MCF 10A (cell line): ENCODE data around the gene PAQR4. TPM values are rescaled to one million over a fixed set of nuclear protein-coding genes. Genes with fewer than 3 reads are reported as not detected.

Experiments used
- BruUV-seq: library from RNA; stranded (reverse); fragments of 400-500 nt; replicated peaks from 2 replicates; lab custom pipeline; 2021; lab: Mats Ljungman, UMichigan
- CTCF ChIA-PET: fragments of 300-600 bp; sonication (Branson Sonifier 250); formaldehyde crosslinking; extraction: SDS; loops from one replicate; lab custom pipeline; 2021; ENCODE audit warnings: antibody characterized with exemption, inconsistent platforms; lab: Yijun Ruan, JAX
- POLR2A ChIA-PET: fragments of 300-600, 350-650 bp; sonication (Branson Sonifier 250); formaldehyde crosslinking; extraction: SDS; loops from one replicate; lab custom pipeline; 2020; ENCODE audit warnings: antibody characterized with exemption, inconsistent platforms; lab: Yijun Ruan, JAX
- DNase-seq: peaks from one replicate; pipeline ENCODE4 v3.0.0-alpha.2; 2018; ENCODE audit not compliant: unreplicated experiment
- H3K27ac Mint-ChIP-seq: one replicate; pipeline ENCODE4 v1.8.0; 2022; ENCODE audit warnings: mild to moderate bottlenecking, low read depth, mixed read lengths; ENCODE audit not compliant: unreplicated experiment
- H3K27me3 Mint-ChIP-seq: one replicate; pipeline ENCODE4 v1.8.0; 2022; ENCODE audit warnings: mixed read lengths; ENCODE audit not compliant: insufficient read depth, unreplicated experiment
- H3K36me3 Mint-ChIP-seq: one replicate; pipeline ENCODE4 v1.8.0; 2022; ENCODE audit warnings: mild to moderate bottlenecking, moderate library complexity, mixed read lengths; ENCODE audit not compliant: insufficient read depth, unreplicated experiment
- H3K4me1 Mint-ChIP-seq: one replicate; pipeline ENCODE4 v1.8.0; 2022; ENCODE audit warnings: mixed read lengths; ENCODE audit not compliant: insufficient read depth, unreplicated experiment
- H3K4me3 Mint-ChIP-seq: one replicate; pipeline ENCODE4 v1.8.0; 2022; ENCODE audit warnings: mild to moderate bottlenecking, moderate library complexity, mixed read lengths; ENCODE audit not compliant: unreplicated experiment
- H3K9me3 Mint-ChIP-seq: one replicate; pipeline ENCODE4 v1.8.0; 2022; ENCODE audit warnings: mixed read lengths; ENCODE audit not compliant: unreplicated experiment
- intact Hi-C: fragments of 100-400 bp; cut with micrococcal nuclease; formaldehyde crosslinking; loops from 2 replicates; pipeline ENCODE4 v1.14.1; 2022
- total RNA-seq: library from RNA; stranded (reverse); gene quantifications from 2 replicates; pipeline ENCODE4 v1.2.3, GENCODE V29; 2022
- TF ChIP-seq, protein P1 (sequence below): fragments of 200-600 bp; IDR thresholded peaks from one replicate; pipeline ENCODE4 v1.8.0; 2022; ENCODE audit warnings: antibody characterized with exemption, mild to moderate bottlenecking; ENCODE audit not compliant: unreplicated experiment

PAQR4 gene
- total RNA-seq, 1 experiment from 2014 or later: 7.9 TPM

DNA sequence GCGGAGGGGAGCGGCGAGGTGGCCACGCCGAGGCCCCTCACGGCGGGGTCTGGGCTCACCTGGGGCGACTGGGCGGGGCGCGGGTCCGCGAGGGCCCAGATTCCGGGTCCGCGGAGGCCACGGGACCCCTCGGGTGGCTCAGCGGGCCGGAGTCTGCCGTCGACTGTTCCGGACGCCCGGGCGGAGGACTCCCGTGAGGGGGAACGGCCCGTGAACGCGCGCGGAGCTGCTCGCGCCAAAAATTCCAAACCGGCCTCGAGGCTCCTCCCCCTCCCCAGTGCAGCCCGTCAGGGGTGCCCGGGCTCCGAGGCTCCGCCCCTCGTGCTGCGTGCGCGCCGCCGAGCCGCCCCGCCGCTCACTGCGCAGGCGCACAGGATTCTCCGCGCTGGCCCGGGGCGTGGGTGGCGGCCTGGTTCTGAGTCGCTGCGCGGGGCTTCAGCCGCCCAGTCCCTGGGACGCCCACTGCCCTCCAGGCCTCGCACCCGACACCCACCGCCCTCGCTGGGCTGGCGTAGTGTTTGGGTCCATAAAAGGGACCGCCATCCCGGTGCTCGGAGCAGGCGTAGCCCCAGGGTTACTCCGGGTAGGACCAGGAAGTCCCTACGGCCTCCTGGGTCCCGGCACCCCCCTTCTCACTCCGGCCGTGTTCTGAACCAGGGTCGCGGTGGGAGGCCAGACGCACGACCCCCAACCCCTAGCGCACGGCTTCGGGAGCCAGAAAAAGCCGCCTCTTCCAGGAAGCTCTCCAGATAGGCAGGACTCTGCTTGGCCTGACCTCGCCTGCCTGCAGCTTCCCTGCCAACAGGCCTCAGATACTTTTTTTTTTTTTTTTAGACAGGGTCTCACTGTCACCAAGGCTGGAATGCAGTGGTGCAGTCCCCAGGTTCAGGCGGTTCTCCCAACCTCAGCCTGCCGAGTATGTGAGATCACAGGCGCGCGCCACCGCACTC, 11.4 kb downstream of the PAQR4 start, which contains the start of gene PKMYT1:
Gene PKMYT1 (minus strand): TSS at position 220 of the 950 bp plus-strand sequence. CDS start 789 bp downstream, outside the sequence.
- TF ChIP-seq, protein P1, sequence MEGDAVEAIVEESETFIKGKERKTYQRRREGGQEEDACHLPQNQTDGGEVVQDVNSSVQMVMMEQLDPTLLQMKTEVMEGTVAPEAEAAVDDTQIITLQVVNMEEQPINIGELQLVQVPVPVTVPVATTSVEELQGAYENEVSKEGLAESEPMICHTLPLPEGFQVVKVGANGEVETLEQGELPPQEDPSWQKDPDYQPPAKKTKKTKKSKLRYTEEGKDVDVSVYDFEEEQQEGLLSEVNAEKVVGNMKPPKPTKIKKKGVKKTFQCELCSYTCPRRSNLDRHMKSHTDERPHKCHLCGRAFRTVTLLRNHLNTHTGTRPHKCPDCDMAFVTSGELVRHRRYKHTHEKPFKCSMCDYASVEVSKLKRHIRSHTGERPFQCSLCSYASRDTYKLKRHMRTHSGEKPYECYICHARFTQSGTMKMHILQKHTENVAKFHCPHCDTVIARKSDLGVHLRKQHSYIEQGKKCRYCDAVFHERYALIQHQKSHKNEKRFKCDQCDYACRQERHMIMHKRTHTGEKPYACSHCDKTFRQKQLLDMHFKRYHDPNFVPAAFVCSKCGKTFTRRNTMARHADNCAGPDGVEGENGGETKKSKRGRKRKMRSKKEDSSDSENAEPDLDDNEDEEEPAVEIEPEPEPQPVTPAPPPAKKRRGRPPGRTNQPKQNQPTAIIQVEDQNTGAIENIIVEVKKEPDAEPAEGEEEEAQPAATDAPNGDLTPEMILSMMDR: no peak
- intact Hi-C loops: loop anchor here (1.0 to 5.0 kb wide), 2 partner anchors 11 to 53 kb away; partner anchors contain the start of gene PAQR4
- peak; percentile 87 for DNase-seq
- H3K27me3 Mint-ChIP-seq: no peaks in the 10 kb centered on the region
- ChIA-PET CTCF (interaction anchor here (0.6 to 1.1 kb wide), 6 partner anchors 42 to 60 kb away, joined by 3 to 5 read pairs (median 4); partner anchors contain the start of gene BICDL2), POLR2A (interaction anchor here (0.6 to 2.5 kb wide), 9 partner anchors 9 to 1153 kb away, joined by 3 to 19 read pairs (median 5); partner anchors contain the start of genes KREMEN2, PAQR4 and TNFRSF12A)
- H3K36me3 Mint-ChIP-seq: peaks cover 5% of the 10 kb centered on the region
- H3K9me3 Mint-ChIP-seq: no peaks in the 10 kb centered on the region
- peak within 1 kb of the TSS; percentile 73 for H3K4me3 Mint-ChIP-seq
- TSS peak; percentile 83 for BruUV-seq
- peaks cover 6% of the 10 kb centered on the region for H3K4me1 Mint-ChIP-seq
- no peak within 1 kb of the TSS for H3K27ac Mint-ChIP-seq

DNA sequence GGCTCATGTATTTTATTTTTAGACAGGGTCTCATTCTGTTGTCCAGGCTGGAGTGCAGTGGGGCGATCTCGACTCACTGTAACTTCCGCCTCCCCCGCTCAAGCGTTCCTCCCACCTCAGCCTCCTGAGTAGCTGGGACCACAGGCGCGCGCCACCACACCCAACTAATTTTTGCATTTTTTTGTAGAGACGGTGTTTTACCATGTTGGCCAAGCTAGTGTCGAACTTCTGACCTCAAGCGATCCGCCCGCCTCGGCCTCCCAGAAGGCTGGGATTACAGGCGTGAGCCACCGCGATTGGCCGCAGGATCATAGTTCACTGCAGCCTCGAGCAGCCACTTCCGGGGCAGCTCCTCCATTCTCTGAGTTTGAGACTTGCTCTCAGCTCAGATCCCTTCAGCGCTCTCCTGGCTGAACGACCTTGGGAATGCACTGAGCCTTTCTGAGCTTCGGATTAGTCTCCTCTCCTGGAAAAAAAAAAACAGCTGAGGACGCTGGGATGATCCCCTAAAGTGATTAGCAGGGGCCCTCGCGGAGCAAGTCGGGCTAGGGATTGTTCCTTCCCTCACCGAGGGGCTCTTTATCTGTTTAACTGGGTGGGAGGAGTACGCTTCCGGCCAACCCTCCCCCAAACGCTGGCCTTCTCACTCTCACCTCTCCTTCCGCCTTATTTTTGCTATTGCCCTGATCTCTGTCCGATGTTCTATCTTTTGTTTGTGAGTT, 12.2 kb downstream of the PAQR4 start:
- no peak for DNase-seq
- H3K9me3 Mint-ChIP-seq: no peaks in the 10 kb centered on the region
- POLR2A ChIA-PET: interaction anchor here (0.6 to 2.5 kb wide), 7 partner anchors 12 to 1656 kb away, joined by 3 to 19 read pairs (median 5); partner anchors contain the start of genes PAQR4 and TNFRSF12A
- TF ChIP-seq, protein P1: no peak
- intact Hi-C loops: loop anchor here (5.0 kb wide), 1 partner anchor 54 kb away; no protein-coding TSS in a partner anchor
- peaks cover 5% of the 10 kb centered on the region for H3K36me3 Mint-ChIP-seq
- H3K27me3 Mint-ChIP-seq: no peaks in the 10 kb centered on the region
- peaks cover 6% of the 10 kb centered on the region for H3K4me1 Mint-ChIP-seq
- BruUV-seq: no TSS peak
- H3K4me3 Mint-ChIP-seq: peak overlapping the region; percentile 73
- CTCF ChIA-PET: interaction anchor here (0.6 to 1.1 kb wide), 6 partner anchors 9 to 56 kb away, joined by 3 to 5 read pairs (median 4); partner anchors contain the start of gene BICDL2
- H3K27ac Mint-ChIP-seq: no peak overlapping the region

DNA sequence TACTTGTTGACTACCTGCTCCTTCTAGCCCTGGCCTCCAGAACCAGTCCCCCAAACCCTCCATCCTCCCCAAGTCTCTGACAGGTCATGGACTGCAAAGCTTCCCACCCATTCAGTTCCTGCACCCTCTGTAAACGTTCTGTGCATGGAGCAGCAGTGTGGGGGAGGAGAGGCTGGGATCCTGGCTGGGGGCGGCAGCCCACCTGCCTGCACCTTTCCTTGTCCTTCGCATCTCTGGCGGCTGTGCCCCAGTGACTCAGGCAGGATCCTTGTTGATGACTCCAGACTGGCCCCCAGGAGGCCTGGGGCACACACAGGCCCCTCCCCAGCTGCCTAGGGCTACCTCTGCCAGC, 12.7 kb downstream of the PAQR4 start:
- no peaks in the 10 kb centered on the region for H3K9me3 Mint-ChIP-seq
- no TSS peak for BruUV-seq
- H3K27me3 Mint-ChIP-seq: no peaks in the 10 kb centered on the region
- ChIA-PET CTCF (interaction anchor here (1.3 kb wide), 2 partner anchors 12 to 58 kb away, joined by 3 to 5 read pairs; partner anchors contain the start of gene PAQR4), POLR2A (interaction anchor here (0.7 to 2.5 kb wide), 6 partner anchors 10 to 1656 kb away, joined by 3 to 19 read pairs (median 4); partner anchors contain the start of genes PAQR4 and TNFRSF12A)
- peaks cover 5% of the 10 kb centered on the region for H3K36me3 Mint-ChIP-seq
- peaks cover 6% of the 10 kb centered on the region for H3K4me1 Mint-ChIP-seq
- H3K27ac Mint-ChIP-seq: no peak overlapping the region
- intact Hi-C loops: loop anchor here (5.0 kb wide), 1 partner anchor 55 kb away; no protein-coding TSS in a partner anchor
- no peak for DNase-seq
- peak overlapping the region; percentile 73 for H3K4me3 Mint-ChIP-seq
- TF ChIP-seq, protein P1: no peak
